Measurements from ENCODE around the gene CPXM1.

CPXM1 gene

DNA sequence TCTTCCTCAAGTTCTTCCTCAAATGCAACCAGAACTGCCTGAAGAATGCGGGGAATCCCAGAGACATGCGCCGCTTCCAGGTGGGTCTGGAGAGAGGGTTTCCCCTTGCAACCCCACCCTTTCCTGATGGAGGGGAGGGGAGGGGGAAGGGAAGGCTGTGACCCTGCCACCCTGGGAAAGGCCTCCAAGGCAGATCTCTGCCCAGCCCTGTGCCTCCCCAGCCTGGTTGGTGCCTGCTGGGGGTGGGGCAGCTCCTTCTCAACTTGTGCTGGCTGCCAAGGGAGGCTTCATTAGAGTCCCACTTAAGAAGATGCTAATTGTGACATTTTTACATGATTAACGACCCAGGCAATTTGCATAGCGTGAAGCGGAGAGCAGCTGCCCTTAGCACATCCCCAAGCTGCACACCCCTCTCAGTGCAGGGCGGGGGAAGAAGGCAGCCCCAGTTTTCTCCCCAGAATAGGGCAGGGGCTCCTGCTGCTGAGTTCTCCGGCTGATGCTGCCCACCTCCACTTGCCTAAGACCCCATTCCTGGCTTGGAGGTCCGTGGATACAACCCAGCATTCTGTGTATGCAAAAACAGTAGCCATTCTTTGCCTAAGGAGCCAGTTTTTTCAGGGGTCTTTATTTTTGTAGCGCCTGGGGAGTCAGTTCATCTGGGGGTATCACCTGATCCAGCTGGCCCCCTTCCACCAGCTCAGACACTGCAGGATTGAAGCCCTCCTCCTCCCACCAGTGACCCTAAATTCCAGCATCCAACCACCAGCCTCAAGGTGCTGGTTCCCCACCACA lies 51.7 kb downstream of the CPXM1 start:
- no peak for DNase-seq (ENCODE audit: low read depth)

DNA sequence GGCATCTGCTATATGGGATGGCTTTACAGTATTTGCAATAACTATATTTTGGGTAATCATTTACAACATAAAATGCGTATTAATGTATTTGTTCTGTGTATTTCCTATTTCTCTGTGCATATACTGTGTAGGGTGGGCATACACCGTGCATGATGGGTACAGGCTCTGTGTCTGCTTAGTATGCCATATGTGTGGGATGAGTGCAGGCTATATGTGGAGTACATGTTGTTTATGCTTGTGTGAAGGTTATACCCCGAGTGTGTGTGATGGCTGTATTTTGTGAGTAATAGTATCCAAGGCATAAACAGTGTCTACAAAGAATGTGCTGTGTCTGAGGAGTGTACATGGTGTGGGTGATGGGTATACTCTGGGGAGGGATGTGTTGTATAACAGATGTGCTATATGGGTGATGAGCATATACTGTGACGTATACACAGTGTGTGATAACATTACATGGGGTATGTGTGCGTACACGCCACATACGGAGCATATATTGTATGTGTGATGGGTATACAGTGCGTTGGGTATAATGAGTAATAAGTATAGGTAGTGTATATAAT lies 52.7 kb downstream of the CPXM1 start:
- no peak for DNase-seq (ENCODE audit: low read depth)

DNA sequence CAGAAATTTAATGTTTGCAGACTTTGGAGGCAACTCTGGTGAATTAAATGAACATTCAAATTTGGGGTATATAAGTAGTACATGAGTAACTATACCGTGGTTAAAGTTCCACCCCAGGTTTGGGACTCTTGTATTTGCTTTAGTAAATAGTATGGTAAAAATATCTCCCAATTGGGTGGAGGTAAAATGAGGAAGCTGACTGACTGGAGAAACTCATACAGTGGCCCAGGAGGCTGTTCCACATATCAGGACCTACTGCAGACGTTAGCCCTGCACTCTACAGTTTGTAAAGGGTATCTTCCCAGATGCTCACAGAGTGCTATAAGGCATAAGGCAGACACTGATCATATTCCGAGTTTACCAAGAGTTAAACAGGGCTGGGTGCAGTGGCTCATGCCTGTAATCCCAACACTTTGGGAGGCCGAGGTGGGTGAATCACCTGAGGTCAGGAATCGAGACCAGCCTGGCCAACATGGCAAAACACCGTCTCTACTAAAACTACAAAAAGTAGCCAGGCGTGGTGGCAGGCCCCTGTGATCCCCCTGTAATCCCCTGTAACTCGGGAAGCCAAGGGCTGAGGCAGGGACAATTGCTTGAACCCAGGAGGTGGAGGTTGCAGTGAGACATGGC lies 53.7 kb downstream of the CPXM1 start:
- DNase-seq (ENCODE audit: low read depth) = no peak

GRCh38 chr20:2745936-2746635 lies 54.3 kb downstream of the CPXM1 start:
- DNase-seq (ENCODE audit: low read depth) = no peak

DNA sequence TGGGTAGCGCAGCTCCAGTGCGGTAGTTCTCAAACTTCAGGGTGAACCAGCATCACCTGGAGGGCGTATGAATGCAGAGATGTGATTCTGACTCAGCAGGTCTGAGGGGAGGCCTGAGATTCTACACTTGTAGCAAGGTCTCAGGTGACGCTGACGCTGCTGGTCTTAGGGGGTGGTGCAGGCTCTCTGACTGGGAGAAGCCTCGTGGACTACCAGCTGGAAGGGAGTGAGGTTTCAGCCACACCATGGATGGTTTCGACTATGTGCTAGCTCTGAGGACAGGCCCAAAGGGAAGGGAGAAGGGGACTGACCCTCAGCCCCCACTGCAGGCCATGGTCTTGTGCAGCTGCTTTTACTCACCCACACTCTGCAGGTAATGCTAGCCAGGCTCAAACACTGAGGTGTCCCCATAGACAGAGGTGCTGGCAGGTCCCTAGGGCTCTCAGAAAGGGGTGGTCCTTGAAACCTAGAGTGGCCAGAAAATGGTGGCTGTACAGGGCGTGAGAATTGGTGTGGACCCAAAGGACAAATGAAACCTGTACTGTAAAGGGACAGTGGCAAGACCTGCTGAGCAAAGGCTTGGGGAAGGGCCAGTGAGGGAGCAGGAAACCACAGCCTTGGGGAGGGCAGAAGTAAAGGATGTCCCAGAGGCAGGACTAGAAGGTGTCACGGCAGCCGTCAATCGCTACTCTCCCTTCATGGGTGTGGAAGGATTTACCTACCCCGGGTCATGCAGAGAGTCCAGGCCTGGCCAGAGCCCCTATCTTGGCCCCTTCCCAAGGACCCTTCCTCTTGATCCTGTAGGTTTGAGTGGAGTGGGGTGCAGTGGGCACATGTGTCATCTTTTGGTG lies 55.1 kb downstream of the CPXM1 start:
- DNase-seq (ENCODE audit: low read depth) = no peak

Measured in T follicular helper cell (primary cell).